Measurements from ENCODE around the gene MYOCD.

- TF ChIP-seq CTCF (optimal IDR thresholded peaks at IDR 0.05 in 1 of 3, IDR thresholded peaks at IDR 0.05 in 1 of 3, conservative IDR thresholded peaks at IDR 0.05 in 1 of 3; ENCODE audit: extremely low read depth in 1 of 3, insufficient read depth in 2 of 3, low read length in 3 of 3) (no peak), EZH2 (IDR thresholded peaks at IDR 0.05; ENCODE audit: low read length) (no peak)
These were observed 69.2 kb downstream of the MYOCD start for GRCh38 chr17:12734926-12735325.
